ENCODE data around the gene CCDC33. TPM values are rescaled to one million over a fixed set of nuclear protein-coding genes. Genes with fewer than 3 reads are reported as not detected.

The CCDC33 gene
- total and polyA plus RNA-seq, 12 donors = not detected

DNA sequence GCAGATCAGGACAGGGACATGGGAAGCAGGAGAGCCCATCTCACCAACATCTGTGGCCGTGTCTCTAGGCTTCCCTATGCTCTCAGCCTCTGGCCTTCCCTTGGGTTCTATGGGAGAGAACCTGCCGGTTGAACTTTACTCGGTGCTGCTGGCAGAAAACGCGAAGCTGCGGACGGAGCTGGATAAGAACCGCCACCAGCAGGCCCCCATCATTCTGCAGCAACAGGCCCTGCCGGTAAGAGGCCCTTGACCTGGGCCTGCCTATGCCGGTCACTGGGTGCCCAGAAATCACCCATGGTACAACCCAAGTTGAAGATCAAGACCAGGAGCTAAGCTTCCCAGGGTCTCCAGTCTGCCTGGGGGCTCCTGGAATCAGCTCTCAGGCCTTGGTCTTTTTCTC, 96.5 kb downstream of the CCDC33 start:
- Histone ChIP-seq H3K36me3 (no peaks in the 10 kb centered on the region), H3K27me3 (no peaks in the 10 kb centered on the region), H3K9me3 (no peaks in the 10 kb centered on the region), H3K27ac (no peak overlapping the region), H3K4me3 (no peak overlapping the region), H3K4me1 (no peaks in the 10 kb centered on the region)
- no peak for DNase-seq
- intact Hi-C loops (cut with DNase I) = no loop called here
- 83 to 92% methylated on average over 10 of the region's 10 CpGs for WGBS, 2 donors
- ATAC-seq = no peak
- TF ChIP-seq, protein P1, sequence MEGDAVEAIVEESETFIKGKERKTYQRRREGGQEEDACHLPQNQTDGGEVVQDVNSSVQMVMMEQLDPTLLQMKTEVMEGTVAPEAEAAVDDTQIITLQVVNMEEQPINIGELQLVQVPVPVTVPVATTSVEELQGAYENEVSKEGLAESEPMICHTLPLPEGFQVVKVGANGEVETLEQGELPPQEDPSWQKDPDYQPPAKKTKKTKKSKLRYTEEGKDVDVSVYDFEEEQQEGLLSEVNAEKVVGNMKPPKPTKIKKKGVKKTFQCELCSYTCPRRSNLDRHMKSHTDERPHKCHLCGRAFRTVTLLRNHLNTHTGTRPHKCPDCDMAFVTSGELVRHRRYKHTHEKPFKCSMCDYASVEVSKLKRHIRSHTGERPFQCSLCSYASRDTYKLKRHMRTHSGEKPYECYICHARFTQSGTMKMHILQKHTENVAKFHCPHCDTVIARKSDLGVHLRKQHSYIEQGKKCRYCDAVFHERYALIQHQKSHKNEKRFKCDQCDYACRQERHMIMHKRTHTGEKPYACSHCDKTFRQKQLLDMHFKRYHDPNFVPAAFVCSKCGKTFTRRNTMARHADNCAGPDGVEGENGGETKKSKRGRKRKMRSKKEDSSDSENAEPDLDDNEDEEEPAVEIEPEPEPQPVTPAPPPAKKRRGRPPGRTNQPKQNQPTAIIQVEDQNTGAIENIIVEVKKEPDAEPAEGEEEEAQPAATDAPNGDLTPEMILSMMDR (IDR thresholded peaks at IDR 0.05) = no peak

DNA sequence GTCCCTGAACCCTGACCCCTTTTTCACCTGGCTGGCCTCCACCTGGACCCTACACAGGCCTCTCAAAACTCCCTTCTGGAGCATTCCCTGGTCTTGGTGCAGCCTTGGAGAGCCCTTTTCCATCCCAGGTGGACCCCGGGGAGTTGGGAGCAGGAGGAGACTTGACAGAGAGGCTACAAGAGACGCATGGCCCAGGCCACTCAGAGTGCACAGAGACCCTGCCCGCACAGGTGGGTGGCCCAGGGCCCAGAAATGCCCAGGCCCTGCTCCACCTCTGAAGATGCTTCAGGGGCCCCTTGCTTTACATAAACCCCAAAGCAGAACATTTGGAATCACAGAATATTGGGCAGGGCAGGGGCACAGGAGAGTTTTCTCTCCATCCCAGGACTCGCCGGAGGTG, 97.0 kb downstream of the CCDC33 start:
- DNase-seq (no peak), ATAC-seq (no peak)
- H3K4me1 ChIP-seq = no peaks in the 10 kb centered on the region
- H3K27me3 ChIP-seq = no peaks in the 10 kb centered on the region
- WGBS, 2 donors = 95% methylated on average over 5 of the region's 5 CpGs
- H3K9me3 ChIP-seq = no peaks in the 10 kb centered on the region
- intact Hi-C loops (cut with DNase I) = no loop called here
- no peaks in the 10 kb centered on the region for H3K36me3 ChIP-seq
- TF ChIP-seq, protein P1 (IDR thresholded peaks at IDR 0.05) = no peak
- no peak overlapping the region for H3K27ac ChIP-seq
- H3K4me3 ChIP-seq = no peak overlapping the region

DNA sequence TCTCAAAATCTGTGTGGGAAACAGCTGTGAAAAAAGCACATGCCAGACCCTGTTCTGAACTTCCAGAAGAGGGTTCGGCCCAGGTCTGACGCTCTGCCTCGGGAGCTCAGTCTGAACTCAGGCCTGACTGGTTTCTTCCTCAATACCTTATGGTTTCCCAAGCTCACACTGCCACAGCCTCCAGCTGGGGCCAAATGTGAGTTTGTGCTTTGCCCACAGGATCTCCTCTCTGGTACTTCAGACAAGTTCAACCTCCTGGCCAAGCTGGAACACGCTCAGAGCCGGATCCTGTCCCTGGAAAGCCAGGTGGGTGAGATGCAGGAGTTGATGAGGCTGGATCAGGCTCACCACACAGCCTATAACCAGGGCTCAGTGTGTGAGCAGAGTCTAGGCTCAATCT, 97.5 kb downstream of the CCDC33 start:
- H3K9me3 ChIP-seq = no peaks in the 10 kb centered on the region
- no peaks in the 10 kb centered on the region for H3K4me1 ChIP-seq
- H3K27me3 ChIP-seq = no peaks in the 10 kb centered on the region
- H3K27ac ChIP-seq = no peak overlapping the region
- DNase-seq (no peak), ATAC-seq (no peak)
- no peak overlapping the region for H3K4me3 ChIP-seq
- H3K36me3 ChIP-seq = no peaks in the 10 kb centered on the region
- TF ChIP-seq, protein P1 (IDR thresholded peaks at IDR 0.05) = no peak
- intact Hi-C loops (cut with DNase I) = no loop called here
- whole genome bisulfite sequencing, 2 donors = 85 to 87% methylated on average over 5 of the region's 5 CpGs

DNA sequence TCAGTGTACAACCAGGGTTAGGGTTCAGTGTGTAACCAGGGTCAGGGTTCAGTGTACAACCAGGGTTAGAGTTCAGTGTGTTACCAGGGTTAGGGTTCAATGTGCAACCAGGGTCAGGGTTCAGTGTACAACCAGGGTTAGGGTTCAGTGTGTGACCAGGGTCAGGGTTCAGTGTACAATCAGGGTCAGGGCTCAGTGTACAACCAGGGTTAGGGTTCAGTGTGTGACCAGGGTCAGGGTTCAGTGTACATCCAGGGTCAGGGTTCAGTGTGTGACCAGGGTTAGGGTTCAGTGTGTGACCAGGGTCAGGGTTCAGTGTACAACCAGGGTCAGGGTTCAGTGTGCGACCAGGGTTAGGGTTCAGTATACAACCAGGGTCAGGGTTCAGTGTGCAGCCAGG, 98.0 kb downstream of the CCDC33 start:
- intact Hi-C loops (cut with DNase I) = no loop called here
- H3K4me1 ChIP-seq = no peaks in the 10 kb centered on the region
- DNase-seq (no peak), ATAC-seq (no peak)
- H3K27me3 ChIP-seq = no peaks in the 10 kb centered on the region
- no peaks in the 10 kb centered on the region for H3K36me3 ChIP-seq
- WGBS, 2 donors = 83 to 92% methylated on average over 1 of the region's 1 CpG
- TF ChIP-seq, protein P1 (IDR thresholded peaks at IDR 0.05) = no peak
- no peak overlapping the region for H3K4me3 ChIP-seq
- no peak overlapping the region for H3K27ac ChIP-seq
- H3K9me3 ChIP-seq = no peaks in the 10 kb centered on the region

DNA sequence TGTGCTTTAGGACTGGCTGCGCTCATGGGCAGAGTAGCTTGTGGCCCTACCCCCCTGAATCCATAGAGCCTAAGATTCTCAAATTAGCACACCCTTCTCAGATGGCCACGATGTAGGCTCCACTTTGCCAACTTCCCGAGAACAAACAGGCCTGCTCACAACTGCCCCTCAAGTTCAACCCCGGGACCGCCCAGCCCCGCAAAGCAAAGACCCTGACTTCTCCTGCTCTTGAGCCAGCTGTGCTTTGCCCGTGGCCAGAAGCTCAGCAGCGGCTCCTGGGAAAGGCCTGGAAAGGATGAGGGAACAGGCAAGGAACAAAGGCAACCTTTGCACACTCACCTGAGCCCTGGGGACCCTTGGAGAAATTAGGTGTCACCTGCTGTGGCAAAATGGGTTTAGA, 99.3 kb downstream of the CCDC33 start:
- H3K27me3 ChIP-seq = no peaks in the 10 kb centered on the region
- no peaks in the 10 kb centered on the region for H3K4me1 ChIP-seq
- intact Hi-C loops (cut with DNase I) = no loop called here
- H3K4me3 ChIP-seq = no peak overlapping the region
- TF ChIP-seq, protein P1 (IDR thresholded peaks at IDR 0.05) = no peak
- ATAC-seq (no peak), DNase-seq (no peak)
- no peak overlapping the region for H3K27ac ChIP-seq
- 89 to 92% methylated on average over 8 of the region's 8 CpGs for WGBS, 2 donors
- no peaks in the 10 kb centered on the region for H3K36me3 ChIP-seq
- H3K9me3 ChIP-seq = no peaks in the 10 kb centered on the region

All from heart right ventricle (tissue), 16 donors.